ENCODE data around the gene HOXA11.

HOXA11 gene

DNA sequence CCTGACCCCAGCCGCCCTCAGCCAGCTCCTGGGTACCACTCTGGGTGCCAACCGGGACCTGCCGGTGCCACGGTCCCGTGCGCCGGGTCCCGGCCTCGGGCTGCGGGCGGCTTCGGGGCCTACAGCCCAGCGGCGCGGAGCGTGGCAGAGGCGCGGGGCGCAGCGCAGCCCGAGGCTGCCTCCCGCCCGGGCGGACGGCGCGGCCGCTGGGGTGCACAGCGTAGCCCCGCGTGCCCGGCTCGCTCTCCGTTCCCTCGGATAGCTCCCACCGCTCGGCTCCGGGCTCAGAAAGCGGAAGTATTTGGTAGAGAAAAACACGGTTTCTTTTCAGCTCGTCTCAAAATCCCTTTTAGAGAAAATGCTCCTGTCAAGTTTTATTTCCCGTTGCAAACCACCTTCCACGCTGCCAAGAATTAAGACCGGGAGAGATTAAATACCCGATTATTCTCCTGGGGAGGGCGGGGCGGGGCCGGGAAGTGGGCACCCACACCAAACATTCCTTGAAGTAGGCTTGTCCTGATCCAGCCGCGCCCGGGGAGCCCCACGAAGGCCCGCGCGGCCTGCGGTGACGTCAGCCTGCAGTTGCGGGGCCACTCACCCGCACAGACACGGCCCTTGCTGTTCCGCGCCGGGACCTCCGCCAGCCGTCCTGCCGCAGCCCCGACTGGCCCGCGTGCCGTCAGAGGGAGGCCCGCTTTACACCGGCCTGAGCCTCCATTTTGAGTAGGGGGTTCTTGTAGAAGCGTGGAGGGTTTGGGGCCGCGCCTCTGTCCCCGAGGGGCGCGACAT, 7.7 kb upstream of the HOXA11 start:
- DNase-seq: peak; percentile 71

DNA sequence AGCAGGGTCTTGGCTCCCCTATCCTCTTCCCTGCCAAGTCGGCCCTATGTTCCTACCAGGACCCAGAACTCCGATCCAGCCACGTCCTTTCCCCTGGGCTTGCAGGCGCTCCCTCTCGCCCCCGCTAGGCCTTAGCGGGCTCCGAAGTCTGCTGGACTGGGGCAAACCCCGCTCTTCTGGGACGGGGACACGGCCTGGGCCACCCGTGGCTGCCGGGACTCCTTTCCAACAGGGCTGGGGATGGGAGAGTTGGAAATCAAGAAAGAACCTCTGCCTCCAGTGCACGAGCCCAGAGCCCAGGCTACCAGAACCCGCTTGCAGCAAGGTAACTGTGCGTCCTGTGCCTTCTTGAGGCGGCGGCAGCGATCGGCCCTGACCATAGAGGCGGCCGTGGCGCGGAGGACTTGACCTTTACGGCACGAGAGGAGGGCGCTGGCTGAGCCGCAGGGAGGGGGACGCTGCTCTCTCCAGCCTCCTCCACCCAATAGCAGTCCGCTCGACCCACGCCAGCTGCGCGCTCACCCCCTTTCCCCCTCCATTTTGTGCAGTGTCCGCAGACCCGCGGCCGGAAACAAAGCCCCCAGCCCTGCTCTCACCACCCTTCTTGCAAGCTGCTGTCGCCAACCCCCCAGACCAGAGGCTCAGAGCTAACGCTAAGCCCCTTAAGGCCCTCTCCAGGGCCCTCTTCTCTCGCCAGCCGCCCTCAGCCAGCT, 7.0 kb upstream of the HOXA11 start:
- DNase-seq: peak; percentile 73

DNA sequence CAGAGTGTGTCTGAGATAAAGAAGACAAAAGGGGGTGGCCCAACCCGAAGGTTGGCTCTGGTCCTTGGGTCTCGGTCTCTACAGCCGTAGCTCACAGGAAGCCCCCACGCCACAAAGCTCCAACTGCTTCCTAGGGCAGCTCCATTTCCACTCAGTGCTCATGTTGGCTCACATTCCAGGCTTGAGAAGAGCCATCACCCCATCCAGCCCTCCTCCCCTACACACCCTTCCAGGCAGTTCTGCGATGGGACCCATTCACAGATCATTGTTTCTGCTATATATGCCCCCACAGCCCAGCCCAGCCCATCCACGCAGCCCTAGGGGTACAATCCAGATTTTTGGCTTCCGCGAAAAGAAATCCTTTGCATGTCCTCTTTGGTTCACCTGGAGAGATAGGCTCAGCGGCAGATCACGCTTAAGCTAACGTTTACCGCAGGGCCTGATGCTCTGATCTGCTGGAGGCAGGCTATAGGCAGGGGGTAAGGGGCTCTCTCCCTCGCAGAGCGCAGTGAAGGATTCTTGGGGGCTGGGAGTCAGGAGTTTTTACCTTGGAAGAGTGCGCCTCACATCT, 6.2 kb upstream of the HOXA11 start:
- DNase-seq: no peak

DNA sequence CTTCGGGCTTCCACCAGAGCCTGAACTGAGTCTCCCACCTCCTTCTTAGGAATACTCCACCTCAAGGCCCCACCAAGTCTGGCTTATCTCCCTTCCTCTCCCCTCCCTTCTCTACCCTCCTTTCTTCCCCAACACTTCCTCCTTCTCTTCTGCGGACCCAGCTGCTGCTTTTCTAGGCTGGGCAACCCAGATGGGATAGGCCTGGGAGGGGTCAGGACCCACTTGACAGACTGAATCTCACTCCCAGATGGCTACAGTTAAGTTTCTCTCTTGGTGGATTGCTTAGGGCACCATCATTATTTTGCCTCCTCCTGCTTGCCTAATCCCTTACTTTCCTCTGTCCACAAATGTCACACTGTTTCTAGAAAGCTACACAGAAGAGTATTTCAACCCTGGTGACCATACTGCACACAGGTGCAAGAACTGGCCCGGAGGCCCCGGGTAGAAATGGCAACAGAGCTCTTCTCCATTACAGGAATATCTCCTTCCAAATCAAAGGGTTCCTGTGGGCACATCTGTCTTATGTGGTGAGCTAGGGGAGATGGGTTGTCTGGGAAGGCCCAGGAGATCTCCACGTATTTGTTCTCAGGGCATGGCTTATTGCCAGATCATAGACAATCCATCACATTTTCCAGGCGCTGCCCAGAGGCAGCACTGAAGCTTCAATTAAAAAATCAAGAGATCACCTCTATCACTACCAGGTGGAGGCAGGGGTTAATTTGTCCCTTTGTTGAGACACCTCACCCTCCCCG, 5.1 kb upstream of the HOXA11 start:
- peak; percentile 47 for DNase-seq

DNA sequence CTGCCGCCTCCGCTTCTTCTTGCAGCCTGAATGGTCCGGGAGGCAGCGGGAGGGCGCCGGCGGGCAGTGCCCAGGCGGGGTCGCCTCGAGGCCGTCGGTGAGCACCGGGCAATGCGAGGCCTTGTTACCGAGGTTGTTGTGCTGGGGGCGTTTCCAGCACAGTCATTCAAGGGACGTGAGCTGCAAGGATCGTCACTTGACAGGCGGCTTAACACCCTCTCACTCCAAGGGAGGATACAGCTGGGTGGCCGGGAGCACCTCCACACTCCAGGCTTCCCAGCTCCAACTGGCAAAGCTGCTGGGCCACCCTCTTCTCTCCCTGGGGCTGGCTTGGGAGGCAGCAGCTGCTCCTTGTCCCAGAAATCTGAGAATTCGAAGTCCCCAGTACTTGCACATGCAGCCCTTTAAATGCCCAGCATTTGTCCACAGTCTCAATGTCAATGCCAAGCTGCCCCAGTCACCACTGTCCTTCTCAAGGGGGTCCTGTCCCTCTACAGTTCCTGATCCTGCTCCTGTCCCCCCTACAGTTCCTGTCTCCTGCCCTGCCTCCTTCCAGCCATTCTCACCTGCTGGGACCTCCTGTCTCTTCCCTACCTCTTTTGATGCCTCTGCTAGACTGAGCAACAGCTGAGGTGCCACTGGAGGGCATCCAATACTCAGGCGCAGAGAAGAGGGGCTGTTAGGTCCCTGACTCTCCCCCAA, 4.4 kb upstream of the HOXA11 start:
- peak; percentile 58 for DNase-seq

DNA sequence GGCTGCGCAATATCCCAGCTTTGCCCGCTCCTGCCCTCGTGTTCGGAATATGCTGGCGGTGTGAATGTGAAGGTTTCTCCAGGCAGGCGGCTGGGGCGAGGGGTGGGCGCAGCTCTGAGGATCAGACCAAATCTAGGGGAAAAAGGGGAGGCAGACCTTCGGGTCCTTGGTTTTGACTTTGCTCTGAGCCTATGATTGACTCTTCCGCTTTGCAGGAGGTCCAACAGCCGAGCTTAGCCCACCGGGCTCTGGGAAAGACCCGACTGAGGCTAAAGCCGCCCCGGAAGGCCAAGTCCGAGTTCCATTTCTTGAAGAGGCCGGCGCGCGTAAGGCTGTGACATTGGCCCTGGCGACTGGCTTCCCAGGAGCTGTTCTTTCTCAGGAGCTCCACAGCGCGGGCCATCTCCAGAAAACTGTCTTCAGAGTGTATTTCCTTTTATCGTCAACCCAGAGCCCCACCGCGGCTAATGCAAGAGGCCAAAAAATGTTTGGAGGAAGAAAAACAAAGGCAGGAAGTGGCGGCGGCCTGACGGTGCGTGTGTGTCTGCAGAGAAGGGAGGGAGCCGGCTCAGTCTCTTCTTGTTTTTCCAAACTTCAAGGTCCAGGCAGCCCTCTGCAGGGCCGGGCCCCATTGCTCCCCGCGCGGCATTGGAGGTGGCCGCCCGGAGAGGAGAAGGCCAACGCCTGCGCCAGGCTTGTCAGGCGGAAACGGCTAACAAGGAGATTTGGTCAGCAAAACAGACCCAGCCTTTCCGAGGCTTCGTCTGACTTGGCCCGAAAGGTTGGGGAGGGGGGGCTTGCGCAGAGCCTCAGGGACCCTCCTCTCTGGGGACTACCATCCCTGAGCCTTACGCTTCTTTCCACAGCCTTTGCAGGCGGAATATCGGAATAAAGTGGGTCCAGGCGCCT, 3.6 kb upstream of the HOXA11 start:
- peak; percentile 79 for DNase-seq

DNA sequence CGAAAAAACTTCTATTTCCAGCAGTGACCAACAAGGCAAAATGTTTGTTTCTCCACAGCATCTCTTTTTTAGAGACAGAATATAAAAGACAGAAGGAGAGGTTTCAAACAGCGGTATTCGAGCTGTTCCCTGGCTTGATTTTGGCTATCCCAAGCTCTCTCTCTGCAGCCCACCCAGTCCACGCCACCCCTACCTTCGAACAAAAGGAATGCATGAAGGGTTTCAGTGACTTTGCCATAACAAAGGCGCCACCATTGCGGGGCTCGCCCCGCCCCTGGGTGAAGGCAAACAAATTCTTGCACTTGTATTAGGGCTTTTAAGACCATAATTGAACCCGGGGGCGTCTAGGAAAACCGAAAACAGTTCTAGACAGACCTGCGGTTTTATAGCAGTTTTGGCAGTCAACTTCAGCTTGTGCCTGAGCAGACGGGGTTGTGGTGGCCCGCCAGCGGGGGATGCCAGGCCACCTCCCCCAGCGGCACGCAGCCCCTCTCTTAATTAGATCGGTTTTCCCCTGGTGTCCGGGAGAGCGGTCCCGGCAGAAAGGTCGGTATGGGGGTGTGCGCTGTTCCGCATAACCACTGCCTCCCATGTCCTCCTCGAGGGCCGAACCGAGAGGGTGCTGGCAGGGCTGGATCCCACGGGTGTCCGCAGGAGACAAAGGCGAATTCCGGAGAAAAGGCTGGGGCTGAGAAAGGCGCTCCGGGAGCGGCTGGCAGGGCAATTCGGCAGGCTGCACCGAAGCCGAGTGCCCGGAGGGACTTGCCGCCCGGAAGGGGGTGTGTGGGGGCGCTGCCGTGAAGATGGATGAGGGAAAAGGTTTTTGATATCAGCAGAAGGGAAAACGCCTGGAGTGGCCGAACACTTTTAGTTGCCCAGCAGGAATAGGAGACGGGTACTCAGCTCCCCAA, 2.7 kb upstream of the HOXA11 start:
- DNase-seq: peak; percentile 64

DNA sequence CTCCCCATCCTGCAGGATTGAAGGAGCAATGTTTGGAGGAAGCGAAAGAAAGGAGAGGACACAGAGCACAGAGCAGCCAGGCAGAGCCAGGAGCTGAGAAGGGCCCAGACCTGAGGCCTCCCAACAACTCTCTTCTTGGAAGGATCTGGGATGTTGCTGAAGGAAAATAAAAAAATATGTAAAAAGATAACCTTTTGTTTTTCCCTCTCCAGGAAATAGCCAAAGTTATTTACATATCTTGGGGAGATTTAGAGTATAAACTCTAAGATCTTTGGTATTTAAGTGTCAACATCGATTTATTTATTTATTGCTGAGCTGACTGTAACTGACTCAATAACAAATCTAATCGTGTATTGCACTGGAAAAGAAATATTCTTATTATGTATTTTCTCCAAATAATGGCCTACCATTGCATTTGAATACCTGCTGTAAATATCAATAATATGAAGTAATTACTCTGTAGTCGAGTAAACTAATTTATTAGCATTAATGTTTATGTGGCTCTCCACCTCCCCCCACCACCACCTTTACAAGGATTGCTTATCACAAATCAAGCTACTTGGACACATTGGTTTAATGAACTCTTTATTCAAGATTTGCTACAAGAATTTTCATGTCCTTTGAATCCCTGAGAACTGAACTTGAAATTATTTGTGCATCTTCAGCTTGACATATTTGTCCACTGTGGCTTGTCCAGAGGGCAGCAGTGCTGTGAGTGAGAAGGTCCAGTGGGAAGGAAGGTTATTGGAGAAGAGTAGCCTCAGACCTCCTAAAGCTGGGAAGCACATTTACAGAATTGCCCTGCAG, 1.8 kb upstream of the HOXA11 start:
- peak; percentile 36 for DNase-seq

DNA sequence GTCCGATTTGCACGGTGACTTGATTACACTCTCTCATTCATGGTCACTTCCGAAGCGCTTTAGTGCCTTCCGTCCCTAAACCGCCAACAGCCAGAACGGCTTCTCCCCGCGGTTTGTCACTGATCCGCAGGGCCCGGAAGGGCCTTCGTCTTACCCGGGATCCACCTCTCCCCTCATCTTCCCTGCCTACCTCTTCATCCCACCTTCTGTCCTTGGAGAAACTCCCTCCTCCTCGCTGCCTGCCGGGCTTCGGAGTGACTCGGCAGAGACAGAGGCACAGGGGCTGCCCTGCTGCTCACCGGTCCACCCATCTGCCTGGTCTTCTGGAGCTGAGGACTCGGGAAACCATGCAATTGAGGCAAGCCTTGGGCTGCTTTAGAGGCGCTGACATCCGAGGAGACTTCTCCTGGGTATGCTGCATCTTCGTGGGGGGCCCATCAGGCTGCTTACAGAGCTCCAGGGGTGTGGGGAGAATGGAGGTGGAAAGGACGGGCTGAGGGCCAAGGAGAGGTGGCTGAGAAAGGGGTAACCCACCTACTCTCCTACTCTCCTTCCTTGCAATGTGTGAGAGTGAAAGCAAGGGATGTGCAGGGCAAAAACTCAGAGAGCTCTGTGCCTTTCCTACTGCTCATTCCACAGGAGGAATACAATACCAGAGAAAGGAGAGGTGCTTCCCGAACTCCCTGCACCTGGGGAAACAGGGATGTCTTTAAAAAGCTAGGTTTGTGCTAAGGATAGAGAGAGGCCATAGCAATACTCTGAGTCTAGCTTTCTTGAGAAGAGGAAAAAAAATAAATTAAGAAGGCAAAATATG, 1.0 kb upstream of the HOXA11 start:
- peak; percentile 72 for DNase-seq

DNA sequence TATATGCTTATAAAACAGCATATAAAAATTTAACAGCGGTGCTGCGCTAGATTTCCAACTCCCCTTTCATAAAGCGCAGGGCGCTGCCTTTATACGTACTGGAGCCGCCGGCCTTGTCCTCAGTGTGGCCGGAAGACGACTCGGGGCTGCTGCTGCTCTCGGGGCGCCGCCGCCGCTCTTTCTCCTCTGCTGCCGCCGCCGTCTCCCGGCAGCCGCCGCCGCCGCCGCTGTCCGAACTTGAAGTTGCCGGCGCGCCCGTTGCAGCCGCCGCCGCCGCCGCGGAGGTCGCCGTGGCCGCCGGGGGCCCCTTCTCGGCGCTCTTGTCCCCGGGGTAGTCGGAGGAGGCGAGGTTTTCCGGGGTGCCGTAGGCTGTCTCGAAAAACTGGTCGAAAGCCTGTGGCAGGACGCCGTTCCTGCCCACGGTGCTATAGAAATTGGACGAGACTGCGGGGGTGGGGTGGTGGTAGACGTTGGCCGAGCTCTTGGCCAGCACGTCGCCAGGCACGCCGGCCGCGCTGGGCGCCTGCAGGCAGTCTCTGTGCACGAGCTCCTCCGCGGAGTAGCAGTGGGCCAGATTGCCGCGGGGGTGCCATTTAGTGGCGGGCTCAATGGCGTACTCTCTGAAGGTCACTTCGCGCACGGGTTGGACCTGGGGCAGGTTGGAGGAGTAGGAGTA, 557 bp downstream of the HOXA11 start:
- DNase-seq: peak; percentile 76

DNA sequence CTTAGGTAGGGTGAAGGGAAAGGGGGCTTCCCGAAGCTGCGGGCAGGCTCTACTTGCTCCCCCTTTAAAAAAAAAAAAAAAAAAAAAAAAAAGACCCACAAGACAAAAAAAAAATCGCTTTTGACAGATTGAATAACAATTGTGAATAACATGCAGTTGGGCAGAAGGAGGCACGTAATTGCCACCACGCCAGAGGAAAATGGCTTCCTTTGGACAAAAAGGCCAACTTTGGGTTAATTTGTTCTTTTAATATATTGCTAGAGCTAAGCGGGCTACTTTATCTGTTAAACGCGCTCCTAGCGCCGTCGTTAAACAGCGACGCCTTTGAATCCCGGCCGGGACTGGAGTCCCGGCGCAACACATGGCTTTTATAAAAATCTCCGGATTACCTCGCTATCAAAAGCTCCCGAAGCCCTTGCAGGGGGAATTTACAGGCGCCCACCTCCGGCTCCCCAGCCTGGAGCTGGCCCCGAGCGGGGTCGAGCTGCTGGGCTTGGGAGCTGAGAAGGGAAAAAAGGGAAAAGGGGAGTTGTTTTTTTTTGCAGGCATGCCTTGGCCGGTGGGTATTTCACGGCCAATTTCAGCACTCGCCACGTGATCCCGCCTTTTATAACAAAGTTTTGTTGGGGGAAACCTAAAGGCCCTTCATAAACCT, 1.2 kb downstream of the HOXA11 start:
- DNase-seq: no peak

DNA sequence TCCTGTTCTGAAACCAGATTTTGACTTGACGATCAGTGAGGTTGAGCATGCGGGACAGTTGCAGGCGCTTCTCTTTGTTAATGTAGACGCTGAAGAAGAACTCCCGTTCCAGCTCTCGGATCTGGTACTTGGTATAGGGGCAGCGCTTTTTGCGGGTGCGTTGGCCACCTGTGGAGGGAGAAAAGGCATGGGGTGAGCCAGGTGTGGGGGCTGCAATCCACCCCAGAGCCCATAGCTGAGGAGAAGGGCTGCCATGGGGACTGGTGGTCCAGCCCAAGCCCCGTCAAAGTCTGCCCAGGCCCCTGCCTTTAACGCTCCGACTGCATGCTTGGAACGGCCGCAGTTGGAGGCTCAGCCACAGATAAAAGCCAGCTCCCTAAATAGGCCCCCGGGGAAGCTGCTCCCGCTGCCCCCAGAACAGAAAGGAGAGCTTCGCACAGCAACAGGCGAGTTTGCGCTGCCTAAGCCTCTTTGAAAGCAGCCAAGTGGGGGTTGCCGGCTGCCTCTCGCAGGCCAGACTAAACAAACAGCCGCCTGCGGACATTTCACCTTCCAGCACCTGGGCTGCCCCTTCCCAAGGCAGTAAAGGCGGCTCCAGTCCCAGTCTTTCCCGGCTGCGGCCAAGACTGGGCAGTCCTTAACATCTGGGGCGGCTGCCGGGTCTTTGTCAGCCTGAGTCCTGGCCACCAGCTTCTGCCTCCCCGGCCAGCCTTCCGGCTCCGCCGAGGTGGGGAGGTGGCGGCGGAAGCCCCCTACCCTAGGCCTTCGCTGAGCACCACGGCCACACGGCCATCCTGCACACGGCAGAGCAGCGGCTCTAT, 2.0 kb downstream of the HOXA11 start:
- DNase-seq: peak; percentile 68

DNA sequence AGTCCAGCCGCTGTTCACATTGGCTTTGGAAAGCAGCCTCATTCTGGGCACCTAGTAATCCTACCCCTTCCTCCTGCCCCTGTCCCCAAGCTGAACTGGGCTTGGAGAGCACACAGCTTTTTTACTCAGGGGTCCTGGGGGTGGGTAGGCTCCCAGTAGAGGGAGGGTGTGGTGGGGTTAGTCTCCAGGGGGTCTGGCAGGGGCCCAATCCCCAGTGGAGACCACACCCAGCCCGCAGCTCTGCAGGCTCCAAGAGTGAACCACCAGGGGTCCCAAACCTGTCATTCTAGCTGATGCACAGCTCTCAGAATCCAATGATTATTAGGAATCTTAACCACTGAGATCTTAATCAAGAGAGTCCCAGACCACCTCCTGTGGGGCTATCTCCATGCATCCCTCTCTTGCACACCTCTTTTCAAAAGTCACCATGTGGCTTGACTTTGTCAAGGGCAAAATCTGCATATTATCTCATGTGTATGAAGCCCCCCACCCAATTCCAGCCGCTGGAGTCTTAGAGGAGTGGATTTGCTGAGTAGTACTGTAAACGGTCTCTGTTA, 2.7 kb downstream of the HOXA11 start:
- peak; percentile 46 for DNase-seq

DNA sequence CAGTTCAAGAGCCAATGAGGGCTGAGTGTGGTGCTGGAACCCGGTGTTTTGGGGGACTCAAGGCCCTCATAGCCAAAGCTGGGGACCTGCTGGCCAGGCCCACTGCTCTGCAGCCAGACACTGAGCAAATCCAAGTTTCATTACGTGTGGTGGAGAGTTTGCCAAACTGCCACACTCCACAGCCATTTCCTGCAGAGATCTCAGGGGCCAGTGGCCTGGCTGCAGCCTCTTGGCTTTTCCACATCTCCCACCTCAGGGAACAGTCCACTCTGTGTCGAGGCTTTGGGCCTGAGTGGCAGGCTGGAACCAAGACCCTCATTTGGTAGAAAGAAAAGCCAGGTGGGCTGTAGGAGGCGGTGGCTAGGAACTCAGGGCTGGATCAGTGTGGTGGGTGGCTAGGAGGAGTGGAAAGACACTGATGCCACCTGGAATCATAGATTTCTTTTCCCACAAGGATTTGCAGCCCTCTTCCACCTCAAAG, 3.2 kb downstream of the HOXA11 start:
- DNase-seq: peak; percentile 43

DNA sequence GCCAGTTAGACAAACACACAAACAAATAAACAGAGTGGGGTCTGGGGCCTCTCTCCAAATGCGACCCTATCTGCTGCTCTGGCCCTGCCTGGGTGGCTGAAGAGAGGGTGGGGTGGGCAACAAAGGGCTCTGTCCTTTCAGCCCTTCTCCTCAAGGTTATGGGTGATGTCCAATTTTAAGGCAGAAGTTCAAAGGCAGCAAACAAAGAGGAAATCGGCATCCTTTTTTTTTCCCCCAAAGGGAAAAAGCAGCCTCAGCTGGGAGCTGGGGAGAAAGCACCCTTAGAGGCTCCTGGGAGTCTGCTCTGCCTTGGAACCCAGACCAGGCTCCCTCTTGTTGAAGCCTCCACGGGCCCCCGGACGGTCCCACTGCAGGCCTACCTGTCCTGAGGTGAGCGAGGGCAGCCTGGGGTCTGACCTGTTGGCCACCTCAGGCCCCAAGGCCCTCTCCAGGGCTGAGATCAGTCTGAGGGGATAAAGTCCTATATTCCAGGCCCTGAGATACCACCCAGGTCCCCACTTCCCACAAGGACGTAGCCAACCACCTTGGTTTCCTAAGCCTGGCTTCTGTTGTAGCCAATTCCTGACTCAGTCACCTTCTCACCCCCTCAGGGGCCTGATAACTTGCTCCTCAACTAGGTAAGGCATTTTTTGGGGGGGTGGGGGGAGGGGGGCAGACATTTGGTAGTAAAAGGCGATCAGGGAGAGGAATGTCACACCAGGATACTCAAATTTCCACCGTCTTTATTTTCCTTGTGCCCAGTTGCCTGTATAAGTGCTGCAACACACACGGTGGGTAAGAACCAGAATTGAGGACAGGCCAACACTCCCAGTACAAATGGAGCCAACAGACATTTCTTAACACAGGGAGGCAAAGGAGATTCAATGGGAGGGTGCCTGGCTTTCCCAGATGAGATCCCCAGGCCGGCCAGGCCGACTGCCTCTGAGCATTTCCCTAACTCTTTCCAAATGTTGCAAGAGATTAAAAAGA, 4.3 kb downstream of the HOXA11 start:
- peak; percentile 52 for DNase-seq
